SK-N-SH (cell line): Measurements from ENCODE around the gene GLI2. TPM values are rescaled to one million over a fixed set of nuclear protein-coding genes. Genes with fewer than 3 reads are reported as not detected.

Experiments
- CTCF ChIA-PET: fragments of 300-600, 350-600 bp; formaldehyde crosslinking; extraction: SDS; loops from one replicate; lab custom pipeline; 2021; lab: Yijun Ruan, JAX
- POLR2A ChIA-PET: fragments of 350-600 bp; sonication (Branson Sonifier 250); formaldehyde crosslinking; extraction: SDS; loops from one replicate; lab custom pipeline; 2020; ENCODE audit warnings: antibody characterized with exemption, inconsistent platforms; lab: Yijun Ruan, JAX
- DNase-seq: peaks from one replicate; pipeline ENCODE4 v3.0.0; 2012
- H2AFZ ChIP-seq: fragments of 200-600 bp; sonication (generic); 2 replicates; pipeline ENCODE4 v1.8.1; 2016; ENCODE audit warnings: antibody characterized with exemption, mild to moderate bottlenecking, low read depth
- H3F3A ChIP-seq: fragments of 200-600 bp; sonication (generic); replicated peaks from 2 replicates; pipeline ENCODE3; 2016; ENCODE audit warnings: antibody characterized with exemption, mild to moderate bottlenecking; ENCODE audit not compliant: insufficient read depth
- H3K27ac ChIP-seq, 2 experiments: fragments of 200-500 bp in 1 of 2; fragments of 200-600 bp in 1 of 2; sonication (Bioruptor generic) in 1 of 2; sonication (generic), shearing (Covaris generic) in 1 of 2; 2 replicates each; pipeline versions ENCODE4 v1.5.1 to v1.6.1; 2014 to 2016; ENCODE audit warnings: low read depth in 2 of 2, inconsistent platforms in 1 of 2, low read length in 1 of 2, mild to moderate bottlenecking in 1 of 2, mixed read lengths in 1 of 2
- H3K27me3 ChIP-seq: fragments of 200-600 bp; sonication (generic), shearing (Covaris generic); 2 replicates; pipeline ENCODE4 v1.6.1; 2016; ENCODE audit warnings: mixed run types; ENCODE audit not compliant: insufficient read depth
- H3K36me3 ChIP-seq, 2 experiments: fragments of 200-500 bp in 1 of 2; fragments of 200-600 bp in 1 of 2; sonication (Bioruptor generic) in 1 of 2; sonication (generic) in 1 of 2; replicated peaks in 1 of 2; 2 replicates each; pipeline versions ENCODE3 to v1.5.1; 2014 to 2016; ENCODE audit warnings: low read length in 1 of 2, mild to moderate bottlenecking in 1 of 2; ENCODE audit not compliant: insufficient read depth in 2 of 2, control insufficient read depth in 1 of 2
- H3K4me1 ChIP-seq, 2 experiments: fragments of 200-500 bp in 1 of 2; fragments of 200-600 bp in 1 of 2; sonication (Bioruptor generic) in 1 of 2; sonication (generic), shearing (Covaris generic) in 1 of 2; 2 replicates each; pipeline versions ENCODE4 v1.5.1 to v1.6.1; 2014 to 2016; ENCODE audit warnings: low read depth in 1 of 2, low read length in 1 of 2, mixed run types in 1 of 2; ENCODE audit not compliant: insufficient read depth in 2 of 2, control insufficient read depth in 1 of 2
- H3K4me2 ChIP-seq: fragments of 200-600 bp; sonication (generic), shearing (Covaris generic); 2 replicates; pipeline ENCODE4 v1.6.1; 2017; ENCODE audit warnings: mixed run types
- H3K4me3 ChIP-seq, 2 experiments: fragments of 200-500 bp in 1 of 2; fragments of 200-600 bp in 1 of 2; sonication (Bioruptor generic) in 1 of 2; sonication (generic), shearing (Covaris generic) in 1 of 2; 2 replicates each; pipeline versions ENCODE4 v1.5.1 to v1.8.1; 2014 to 2016; ENCODE audit warnings: low read depth in 2 of 2, inconsistent platforms in 1 of 2, low read length in 1 of 2, mild to moderate bottlenecking in 1 of 2, mixed read lengths in 1 of 2, moderate library complexity in 1 of 2
- H3K79me2 ChIP-seq: fragments of 200-600 bp; sonication (generic); 2 replicates; pipeline ENCODE4 v1.8.1; 2017; ENCODE audit warnings: mild to moderate bottlenecking; ENCODE audit not compliant: insufficient read depth
- H3K9ac ChIP-seq: fragments of 200-600 bp; sonication (generic); 2 replicates; pipeline ENCODE4 v1.6.1; 2017; ENCODE audit warnings: mixed run types
- H3K9me2 ChIP-seq: fragments of 200-600 bp; sonication (generic); 2 replicates; pipeline ENCODE4 v1.6.1; 2017; ENCODE audit warnings: mixed run types
- H3K9me3 ChIP-seq: fragments of 200-600 bp; sonication (generic); 2 replicates; pipeline ENCODE4 v1.6.1; 2017; ENCODE audit warnings: mixed run types, mild to moderate bottlenecking, moderate library complexity
- H4K20me1 ChIP-seq: fragments of 200-600 bp; sonication (generic); 2 replicates; pipeline ENCODE4 v1.6.1; 2017; ENCODE audit warnings: mild to moderate bottlenecking, mixed run types; ENCODE audit not compliant: insufficient read depth
- CHD2 ChIP-seq: fragments of 150-350 bp; IDR thresholded peaks from 2 replicates; pipeline ENCODE4 v1.6.1; 2018; ENCODE audit warnings: low read length; ENCODE audit not compliant: partially characterized antibody
- ELF1 ChIP-seq: IDR thresholded peaks from 2 replicates; pipeline ENCODE4 v1.4.0; 2012
- EZH2phosphoT487 ChIP-seq: fragments of 200-600 bp; sonication (generic); IDR thresholded peaks from 2 replicates; pipeline ENCODE4 v1.6.1; 2017; ENCODE audit warnings: low read depth, mixed run types, mild to moderate bottlenecking, antibody characterized with exemption, moderate library complexity, borderline replicate concordance
- FOXM1 ChIP-seq: IDR thresholded peaks from 2 replicates; pipeline ENCODE4 v1.4.0; 2012; ENCODE audit warnings: low read depth, mild to moderate bottlenecking
- GABPA ChIP-seq: IDR thresholded peaks from 2 replicates; pipeline ENCODE4 v1.4.0; 2012; ENCODE audit warnings: low read depth, mild to moderate bottlenecking
- GATA2 ChIP-seq: sonication (generic); formaldehyde crosslinking; IDR thresholded peaks from 2 replicates; pipeline ENCODE4 v1.5.0; 2020; ENCODE audit warnings: mild to moderate bottlenecking, missing genetic modification reagents
- JUND ChIP-seq: IDR thresholded peaks from 2 replicates; pipeline ENCODE4 v1.4.0; 2012
- MEF2A ChIP-seq: IDR thresholded peaks from 2 replicates; pipeline ENCODE4 v1.4.0; 2012; ENCODE audit warnings: low read depth, borderline replicate concordance
- MXI1 ChIP-seq: IDR thresholded peaks from 2 replicates; pipeline ENCODE4 v1.6.1; 2012; ENCODE audit warnings: mild to moderate bottlenecking, low read depth, low read length, improper control_type of control experiment
- NRF1 ChIP-seq: IDR thresholded peaks from 2 replicates; pipeline ENCODE4 v1.6.1; 2012; ENCODE audit warnings: low read depth, mild to moderate bottlenecking, low read length
- RAD21 ChIP-seq: IDR thresholded peaks from 2 replicates; pipeline ENCODE4 v1.6.1; 2012; ENCODE audit warnings: mild to moderate bottlenecking, low read length
- RFX5 ChIP-seq: IDR thresholded peaks from 2 replicates; pipeline ENCODE4 v1.6.1; 2012; ENCODE audit warnings: mild to moderate bottlenecking, improper control_type of control experiment, low read length
- RXRA ChIP-seq: IDR thresholded peaks from 2 replicates; pipeline ENCODE4 v1.4.0; 2012; ENCODE audit warnings: low read depth, mild to moderate bottlenecking, borderline replicate concordance
- SMC3 ChIP-seq: IDR thresholded peaks from 2 replicates; pipeline ENCODE4 v1.6.1; 2012; ENCODE audit warnings: low read depth, low read length, improper control_type of control experiment
- TAF1 ChIP-seq: IDR thresholded peaks from 2 replicates; pipeline ENCODE4 v1.6.1; 2012; ENCODE audit warnings: low read depth, mild to moderate bottlenecking, low read length, moderate library complexity, borderline replicate concordance
- WGBS: methylation state at CpG from one replicate; pipeline ENCODE4 v1.1.6; 2017; ENCODE audit warnings: low lambda C conversion rate; 5-methylcytosine and 5-hydroxymethylcytosine counted together
- polyA plus RNA-seq, 3 experiments: library from polyadenylated mRNA; depleted of rRNA; stranded (reverse); fragments of >200 nt; gene quantifications; 2 replicates each; pipeline ENCODE4 v1.2.3, GENCODE V29; 2012
- TF ChIP-seq, protein P1 (sequence below): IDR thresholded peaks from 2 replicates; pipeline ENCODE4 v1.6.1; 2012; ENCODE audit warnings: mild to moderate bottlenecking, low read depth, low read length, moderate library complexity
- TF ChIP-seq, protein P2 (sequence below): IDR thresholded peaks from 2 replicates; pipeline ENCODE4; 2012
- TF ChIP-seq, protein P3 (sequence below): fragments of 200-600 bp; sonication (generic); IDR thresholded peaks from 2 replicates; pipeline ENCODE4 v1.6.1; 2017; ENCODE audit warnings: antibody characterized with exemption, mild to moderate bottlenecking, moderate library complexity
- TF ChIP-seq, protein P4 (sequence below): IDR thresholded peaks from 2 replicates; pipeline ENCODE4 v1.4.0; 2012; ENCODE audit warnings: low read depth, borderline replicate concordance

The GLI2 gene
- polyA plus RNA-seq, 1 of the 3 experiments (the other 2 are of a cell fraction), result 3.4 TPM

DNA sequence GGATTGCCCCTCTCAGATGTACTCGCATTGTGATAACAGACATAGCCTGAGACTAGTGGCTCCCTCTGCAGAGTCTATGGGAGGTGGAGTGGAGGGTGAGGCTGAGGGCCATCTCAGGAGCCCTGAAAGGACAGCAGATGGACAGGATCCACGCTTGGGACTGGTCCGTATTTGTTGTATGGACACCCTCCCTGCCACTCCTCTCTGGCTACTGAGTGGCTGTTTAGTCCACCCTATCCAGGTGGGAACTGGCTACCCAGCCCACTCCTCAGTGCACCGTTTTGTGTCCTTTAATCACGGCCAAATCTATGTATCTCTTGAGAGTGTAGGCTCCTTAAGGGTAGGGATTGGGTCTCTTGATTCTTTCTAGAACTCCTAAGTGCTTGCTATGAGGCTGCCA is 4.5 kb upstream of the GLI2 start (continued):
- no peak for TF ChIP-seq CHD2
- TF ChIP-seq, protein P1, sequence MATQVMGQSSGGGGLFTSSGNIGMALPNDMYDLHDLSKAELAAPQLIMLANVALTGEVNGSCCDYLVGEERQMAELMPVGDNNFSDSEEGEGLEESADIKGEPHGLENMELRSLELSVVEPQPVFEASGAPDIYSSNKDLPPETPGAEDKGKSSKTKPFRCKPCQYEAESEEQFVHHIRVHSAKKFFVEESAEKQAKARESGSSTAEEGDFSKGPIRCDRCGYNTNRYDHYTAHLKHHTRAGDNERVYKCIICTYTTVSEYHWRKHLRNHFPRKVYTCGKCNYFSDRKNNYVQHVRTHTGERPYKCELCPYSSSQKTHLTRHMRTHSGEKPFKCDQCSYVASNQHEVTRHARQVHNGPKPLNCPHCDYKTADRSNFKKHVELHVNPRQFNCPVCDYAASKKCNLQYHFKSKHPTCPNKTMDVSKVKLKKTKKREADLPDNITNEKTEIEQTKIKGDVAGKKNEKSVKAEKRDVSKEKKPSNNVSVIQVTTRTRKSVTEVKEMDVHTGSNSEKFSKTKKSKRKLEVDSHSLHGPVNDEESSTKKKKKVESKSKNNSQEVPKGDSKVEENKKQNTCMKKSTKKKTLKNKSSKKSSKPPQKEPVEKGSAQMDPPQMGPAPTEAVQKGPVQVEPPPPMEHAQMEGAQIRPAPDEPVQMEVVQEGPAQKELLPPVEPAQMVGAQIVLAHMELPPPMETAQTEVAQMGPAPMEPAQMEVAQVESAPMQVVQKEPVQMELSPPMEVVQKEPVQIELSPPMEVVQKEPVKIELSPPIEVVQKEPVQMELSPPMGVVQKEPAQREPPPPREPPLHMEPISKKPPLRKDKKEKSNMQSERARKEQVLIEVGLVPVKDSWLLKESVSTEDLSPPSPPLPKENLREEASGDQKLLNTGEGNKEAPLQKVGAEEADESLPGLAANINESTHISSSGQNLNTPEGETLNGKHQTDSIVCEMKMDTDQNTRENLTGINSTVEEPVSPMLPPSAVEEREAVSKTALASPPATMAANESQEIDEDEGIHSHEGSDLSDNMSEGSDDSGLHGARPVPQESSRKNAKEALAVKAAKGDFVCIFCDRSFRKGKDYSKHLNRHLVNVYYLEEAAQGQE, result no peak
- TF ChIP-seq GATA2, result no peak

DNA sequence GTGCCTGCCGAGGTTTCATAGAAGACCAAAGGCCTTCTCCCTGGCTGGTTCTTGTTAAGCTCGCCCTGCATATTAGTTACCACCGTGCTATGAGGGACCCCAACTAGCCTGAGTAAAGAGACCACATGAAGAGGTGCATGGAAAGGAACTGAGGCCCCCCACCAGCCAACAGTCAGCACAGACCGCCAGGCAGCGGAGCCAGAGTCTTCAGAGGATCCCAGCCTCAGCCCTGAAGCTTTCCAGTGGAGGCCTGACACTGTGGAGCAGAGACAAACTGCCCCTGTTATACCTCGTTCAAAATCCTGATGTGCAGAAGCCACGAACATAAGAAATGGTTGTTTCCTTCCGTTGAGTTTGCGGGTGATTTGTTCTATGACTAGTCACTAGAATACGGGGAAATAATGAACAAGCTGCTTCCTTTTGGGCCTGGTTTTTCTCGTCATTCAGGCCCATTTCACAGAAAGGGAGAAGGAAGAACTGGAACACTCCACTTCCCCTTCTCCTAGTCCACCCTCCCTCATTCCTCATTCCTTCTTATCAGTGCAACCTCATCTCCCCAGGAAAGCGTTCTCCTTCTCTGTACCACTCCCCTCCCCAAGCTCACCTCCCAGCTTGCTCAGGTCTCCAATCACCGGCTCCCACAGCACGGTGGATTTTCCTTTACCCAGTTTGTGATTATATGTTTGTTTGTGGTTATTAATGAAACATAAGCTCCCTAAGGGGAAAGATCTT is 3.0 kb upstream of the GLI2 start:
- ChIA-PET CTCF (interaction anchor here (0.8 to 4.3 kb wide), 7 partner anchors 10 to 566 kb away, joined by 3 to 20 read pairs (median 4); no protein-coding TSS in a partner anchor), POLR2A (no interaction called here)
- H4K20me1 ChIP-seq, result no peaks in the 10 kb centered on the region
- H3K4me1 ChIP-seq, result peaks cover 7 to 8% of the 10 kb centered on the region in 2 experiments; a peak in 2 of 4 replicates
- TF ChIP-seq FOXM1, result no peak
- no peak for TF ChIP-seq RFX5
- TF ChIP-seq, protein P2, sequence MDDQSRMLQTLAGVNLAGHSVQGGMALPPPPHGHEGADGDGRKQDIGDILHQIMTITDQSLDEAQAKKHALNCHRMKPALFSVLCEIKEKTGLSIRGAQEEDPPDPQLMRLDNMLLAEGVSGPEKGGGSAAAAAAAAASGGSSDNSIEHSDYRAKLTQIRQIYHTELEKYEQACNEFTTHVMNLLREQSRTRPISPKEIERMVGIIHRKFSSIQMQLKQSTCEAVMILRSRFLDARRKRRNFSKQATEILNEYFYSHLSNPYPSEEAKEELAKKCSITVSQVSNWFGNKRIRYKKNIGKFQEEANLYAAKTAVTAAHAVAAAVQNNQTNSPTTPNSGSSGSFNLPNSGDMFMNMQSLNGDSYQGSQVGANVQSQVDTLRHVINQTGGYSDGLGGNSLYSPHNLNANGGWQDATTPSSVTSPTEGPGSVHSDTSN, result no peak
- TF ChIP-seq, protein P3, sequence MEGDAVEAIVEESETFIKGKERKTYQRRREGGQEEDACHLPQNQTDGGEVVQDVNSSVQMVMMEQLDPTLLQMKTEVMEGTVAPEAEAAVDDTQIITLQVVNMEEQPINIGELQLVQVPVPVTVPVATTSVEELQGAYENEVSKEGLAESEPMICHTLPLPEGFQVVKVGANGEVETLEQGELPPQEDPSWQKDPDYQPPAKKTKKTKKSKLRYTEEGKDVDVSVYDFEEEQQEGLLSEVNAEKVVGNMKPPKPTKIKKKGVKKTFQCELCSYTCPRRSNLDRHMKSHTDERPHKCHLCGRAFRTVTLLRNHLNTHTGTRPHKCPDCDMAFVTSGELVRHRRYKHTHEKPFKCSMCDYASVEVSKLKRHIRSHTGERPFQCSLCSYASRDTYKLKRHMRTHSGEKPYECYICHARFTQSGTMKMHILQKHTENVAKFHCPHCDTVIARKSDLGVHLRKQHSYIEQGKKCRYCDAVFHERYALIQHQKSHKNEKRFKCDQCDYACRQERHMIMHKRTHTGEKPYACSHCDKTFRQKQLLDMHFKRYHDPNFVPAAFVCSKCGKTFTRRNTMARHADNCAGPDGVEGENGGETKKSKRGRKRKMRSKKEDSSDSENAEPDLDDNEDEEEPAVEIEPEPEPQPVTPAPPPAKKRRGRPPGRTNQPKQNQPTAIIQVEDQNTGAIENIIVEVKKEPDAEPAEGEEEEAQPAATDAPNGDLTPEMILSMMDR, result no peak
- no peak for TF ChIP-seq RAD21
- TF ChIP-seq MEF2A, result no peak
- no peak for TF ChIP-seq JUND
- TF ChIP-seq EZH2phosphoT487, result no peak
- TF ChIP-seq, protein P4, sequence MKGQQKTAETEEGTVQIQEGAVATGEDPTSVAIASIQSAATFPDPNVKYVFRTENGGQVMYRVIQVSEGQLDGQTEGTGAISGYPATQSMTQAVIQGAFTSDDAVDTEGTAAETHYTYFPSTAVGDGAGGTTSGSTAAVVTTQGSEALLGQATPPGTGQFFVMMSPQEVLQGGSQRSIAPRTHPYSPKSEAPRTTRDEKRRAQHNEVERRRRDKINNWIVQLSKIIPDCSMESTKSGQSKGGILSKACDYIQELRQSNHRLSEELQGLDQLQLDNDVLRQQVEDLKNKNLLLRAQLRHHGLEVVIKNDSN, result no peak
- no peak for TF ChIP-seq NRF1
- TF ChIP-seq RXRA, result no peak
- TF ChIP-seq, protein P1, result no peak
- no peak for TF ChIP-seq MXI1
- TF ChIP-seq TAF1, result no peak
- TF ChIP-seq ELF1, result no peak
- TF ChIP-seq GABPA, result no peak
- TF ChIP-seq SMC3, result no peak
- no peak overlapping the region for H3K27ac ChIP-seq
- H3K9me2 ChIP-seq, result no peaks in the 10 kb centered on the region
- no peak overlapping the region for H3K4me2 ChIP-seq
- no peak overlapping the region for H2AFZ ChIP-seq
- no peaks in the 10 kb centered on the region for H3K27me3 ChIP-seq
- no peaks in the 10 kb centered on the region for H3K36me3 ChIP-seq
- peaks cover 19% of the 10 kb centered on the region for H3K79me2 ChIP-seq
- H3K9me3 ChIP-seq, result no peaks in the 10 kb centered on the region
- H3K9ac ChIP-seq, result no peak overlapping the region
- 96% methylated on average over 13 of the region's 14 CpGs for WGBS
- DNase-seq, result no peak
- H3K4me3 ChIP-seq, result no peak overlapping the region
- peaks cover 16% of the 10 kb centered on the region for H3F3A ChIP-seq
